Activated T-helper 1 cell treated with anti-CD3 and anti-CD28 coated beads, Interleukin-2, amount 50 U/mL, for 16 hours (primary cell): ENCODE results near the gene MPHOSPH6.
"Not testable (repeated sequence)": the region's sequence is repeated elsewhere in the genome, so short reads cannot be mapped to it uniquely, and the experiment has no call there.

Experiments used
- DNase-seq, 2 donors: peaks; one replicate each; pipeline ENCODE4 v3.0.0-alpha.2; 2020; ENCODE audit warnings: low read depth in 1 of 2, low spot score in 1 of 2

Gene MPHOSPH6

GRCh38 chr16:82176204-82176603 is 6.2 kb upstream of the MPHOSPH6 start:
- no peak for DNase-seq

- no peak for DNase-seq
Measured at GRCh38 chr16:82175627-82176026, 5.6 kb upstream of the MPHOSPH6 start.

GRCh38 chr16:82167670-82168069 is 2.4 kb downstream of the MPHOSPH6 start:
- no peak for DNase-seq

GRCh38 chr16:82160226-82160625 is 9.8 kb downstream of the MPHOSPH6 start:
- no peak for DNase-seq

GRCh38 chr16:82157836-82158235 is 12.2 kb downstream of the MPHOSPH6 start:
- no peak for DNase-seq

GRCh38 chr16:82157534-82157812 is 12.6 kb downstream of the MPHOSPH6 start:
- no peak for DNase-seq

GRCh38 chr16:82156761-82157533 is 13.1 kb downstream of the MPHOSPH6 start:
- no peak for DNase-seq

GRCh38 chr16:82152641-82153112 is 17.3 kb downstream of the MPHOSPH6 start:
- DNase-seq: no peak

GRCh38 chr16:82152196-82152595 is 17.8 kb downstream of the MPHOSPH6 start:
- no peak for DNase-seq

GRCh38 chr16:82150549-82150948 is 19.5 kb downstream of the MPHOSPH6 start:
- DNase-seq: no peak

GRCh38 chr16:82149536-82149935 is 20.5 kb downstream of the MPHOSPH6 start:
- DNase-seq: no peak

GRCh38 chr16:82147546-82147945 is 22.5 kb downstream of the MPHOSPH6 start:
- DNase-seq: no peak

GRCh38 chr16:82146957-82147356 is 23.1 kb downstream of the MPHOSPH6 start:
- no peak for DNase-seq

GRCh38 chr16:82146556-82146955 is 23.5 kb downstream of the MPHOSPH6 start:
- DNase-seq: no peak

- DNase-seq: not testable (repeated sequence)
Measured at GRCh38 chr16:82139286-82139571, 30.8 kb downstream of the MPHOSPH6 start.

GRCh38 chr16:82138478-82139285 is 31.3 kb downstream of the MPHOSPH6 start:
- DNase-seq: no peak

- DNase-seq: no peak
Measured at GRCh38 chr16:82137822-82138167, 32.2 kb downstream of the MPHOSPH6 start.

GRCh38 chr16:82136956-82137821 is 32.8 kb downstream of the MPHOSPH6 start:
- no peak for DNase-seq

GRCh38 chr16:82135844-82136243 is 34.2 kb downstream of the MPHOSPH6 start:
- no peak for DNase-seq

GRCh38 chr16:82134846-82135245 is 35.2 kb downstream of the MPHOSPH6 start:
- DNase-seq: no peak

GRCh38 chr16:82133798-82134197 is 36.2 kb downstream of the MPHOSPH6 start:
- no peak for DNase-seq

GRCh38 chr16:82129881-82130280 is 40.1 kb downstream of the MPHOSPH6 start:
- DNase-seq: no peak
